ENCODE results near the gene GPR55. TPM values are rescaled to one million over a fixed set of nuclear protein-coding genes. Genes with fewer than 3 reads are reported as not detected.
A peak's percentile ranks its signal among the peaks of the same experiment; 100 is the strongest.

GPR55 gene
- total and polyA plus RNA-seq, 3 donors from 2014 or later, result 10.9 to 14.7 (median 12.3) TPM

GRCh38 chr2:230935130-230935430 is 10.0 kb upstream of the GPR55 start:
- intact Hi-C loops (cut with DNase I; ENCODE audit: low total_unique reads), result no loop called here
- Histone ChIP-seq H3K4me3 (no peak overlapping the region), H3K9me3 (no peaks in the 10 kb centered on the region), H3K27me3 (no peaks in the 10 kb centered on the region), H3K4me1 (peaks cover 14% of the 10 kb centered on the region), H3K27ac (no peak overlapping the region), H3K36me3 (ENCODE audit: low read depth, missing control alignments) (no peaks in the 10 kb centered on the region)
- DNase-seq, result no peak
- TF ChIP-seq POLR2A (IDR thresholded peaks at IDR 0.05) (no peak), CTCF (IDR thresholded peaks at IDR 0.05) (no peak)
- 90 to 91% methylated on average over 3 to 9 of the region's 9 CpGs for WGBS, 2 donors

- DNase-seq, result no peak
- H3K27me3 ChIP-seq, result no peaks in the 10 kb centered on the region
- TF ChIP-seq CTCF (IDR thresholded peaks at IDR 0.05), result no peak
- TF ChIP-seq POLR2A (IDR thresholded peaks at IDR 0.05), result no peak
- H3K4me3 ChIP-seq, result no peak overlapping the region
- H3K36me3 ChIP-seq (ENCODE audit: low read depth, missing control alignments), result no peaks in the 10 kb centered on the region
- peaks cover 17% of the 10 kb centered on the region for H3K4me1 ChIP-seq
- intact Hi-C loops (cut with DNase I; ENCODE audit: low total_unique reads), result no loop called here
- no peak overlapping the region for H3K27ac ChIP-seq
- 86 to 88% methylated on average over 13 to 17 of the region's 17 CpGs for WGBS, 2 donors
- no peaks in the 10 kb centered on the region for H3K9me3 ChIP-seq
Measured at GRCh38 chr2:230934231-230935129, 9.4 kb upstream of the GPR55 start.

GRCh38 chr2:230933521-230934180 is 8.6 kb upstream of the GPR55 start:
- DNase-seq, result no peak
- Histone ChIP-seq H3K36me3 (ENCODE audit: low read depth, missing control alignments) (no peaks in the 10 kb centered on the region), H3K9me3 (no peaks in the 10 kb centered on the region), H3K4me1 (peaks cover 17% of the 10 kb centered on the region), H3K27ac (no peak overlapping the region), H3K4me3 (no peak overlapping the region), H3K27me3 (no peaks in the 10 kb centered on the region)
- intact Hi-C loops (cut with DNase I; ENCODE audit: low total_unique reads), result no loop called here
- TF ChIP-seq CTCF (IDR thresholded peaks at IDR 0.05) (no peak), POLR2A (IDR thresholded peaks at IDR 0.05) (no peak)
- WGBS, 2 donors, result 85 to 91% methylated on average over 6 to 9 of the region's 10 CpGs

GRCh38 chr2:230932556-230933511 is 7.8 kb upstream of the GPR55 start:
- H3K4me3 ChIP-seq, result no peak overlapping the region
- DNase-seq, result peak; percentile 69
- no peak overlapping the region for H3K27ac ChIP-seq
- TF ChIP-seq CTCF (IDR thresholded peaks at IDR 0.05), result no peak
- intact Hi-C loops (cut with DNase I; ENCODE audit: low total_unique reads), result no loop called here
- no peaks in the 10 kb centered on the region for H3K27me3 ChIP-seq
- H3K36me3 ChIP-seq (ENCODE audit: low read depth, missing control alignments), result no peaks in the 10 kb centered on the region
- no peaks in the 10 kb centered on the region for H3K9me3 ChIP-seq
- WGBS, 2 donors, result 45 to 49% methylated on average over 22 of the region's 22 CpGs
- peaks cover 17% of the 10 kb centered on the region for H3K4me1 ChIP-seq
